Keratinocyte (primary cell): ENCODE results near the gene SPECC1. TPM values are rescaled to one million over a fixed set of nuclear protein-coding genes. Genes with fewer than 3 reads are reported as not detected.

Experiments used
- DNase-seq: peaks from one replicate; pipeline ENCODE4 v3.0.0-alpha.2; 2011; ENCODE audit warnings: low read depth, missing footprints, low spot score
- FAIRE-seq: peaks from 2 replicates; lab custom pipeline; 2011; peaks lifted over from hg19 to GRCh38; lab: Jason Lieb, UNC
- H2AFZ ChIP-seq: 2 replicates; pipeline ENCODE4 v1.6.0; 2012; ENCODE audit warnings: low read length, control low read depth, inconsistent platforms; ENCODE audit not compliant: control insufficient read depth
- H3K27ac ChIP-seq: 2 replicates; pipeline ENCODE4 v1.5.1; 2011; ENCODE audit warnings: low read length; ENCODE audit not compliant: control insufficient read depth, insufficient read depth
- H3K27me3 ChIP-seq: 3 replicates; pipeline ENCODE4 v1.6.0; 2011; ENCODE audit warnings: low read length; ENCODE audit not compliant: control insufficient read depth, insufficient read depth; ENCODE audit errors: extremely low read depth
- H3K36me3 ChIP-seq, 2 experiments: 2 replicates in 1 of 2; 3 replicates in 1 of 2; pipeline ENCODE4 v1.5.1; 2011; ENCODE audit warnings: low read length in 2 of 2, mild to moderate bottlenecking in 1 of 2; ENCODE audit not compliant: control insufficient read depth in 2 of 2, insufficient read depth in 2 of 2; ENCODE audit errors: extremely low read depth in 1 of 2
- H3K4me1 ChIP-seq: 3 replicates; pipeline ENCODE4 v1.5.1; 2011; ENCODE audit warnings: low read length; ENCODE audit not compliant: control insufficient read depth, insufficient read depth; ENCODE audit errors: extremely low read depth
- H3K4me2 ChIP-seq: 3 replicates; pipeline ENCODE4 v1.6.0; 2011; ENCODE audit warnings: low read depth, low read length; ENCODE audit not compliant: control insufficient read depth, insufficient read depth; ENCODE audit errors: extremely low read depth
- H3K4me3 ChIP-seq, 3 experiments: fragments of 200-600 bp in 1 of 3; sonication (generic) in 1 of 3; 2 replicates in 2 of 3; 3 replicates in 1 of 3; pipeline ENCODE4 v1.5.1; 2011 to 2016; ENCODE audit warnings: low read length in 3 of 3, mild to moderate bottlenecking in 3 of 3, control low read depth in 2 of 3, inconsistent platforms in 1 of 3, low read depth in 1 of 3, mixed read lengths in 1 of 3, mixed run types in 1 of 3, moderate library complexity in 1 of 3; ENCODE audit not compliant: control insufficient read depth in 2 of 3, insufficient read depth in 2 of 3; ENCODE audit errors: extremely low read depth in 1 of 3
- H3K79me2 ChIP-seq: 2 replicates; pipeline ENCODE4 v1.6.0; 2012; ENCODE audit warnings: low read length; ENCODE audit not compliant: control insufficient read depth, insufficient read depth
- H3K9ac ChIP-seq: 3 replicates; pipeline ENCODE4 v1.6.0; 2011; ENCODE audit warnings: low read length; ENCODE audit not compliant: control insufficient read depth, insufficient read depth; ENCODE audit errors: extremely low read depth
- H3K9me1 ChIP-seq: 3 replicates; pipeline ENCODE4 v1.6.0; 2011; ENCODE audit warnings: low read length; ENCODE audit not compliant: control insufficient read depth, insufficient read depth; ENCODE audit errors: extremely low read depth
- H3K9me3 ChIP-seq: 2 replicates; pipeline ENCODE4 v1.5.1; 2012; ENCODE audit warnings: low read depth, low read length; ENCODE audit not compliant: control insufficient read depth
- H4K20me1 ChIP-seq: 3 replicates; pipeline ENCODE4 v1.6.0; 2011; ENCODE audit warnings: low read length; ENCODE audit not compliant: control insufficient read depth, insufficient read depth; ENCODE audit errors: extremely low read depth
- CTCF ChIP-seq, 3 experiments: IDR thresholded peaks in 1 of 3; conservative IDR thresholded peaks in 1 of 3; optimal IDR thresholded peaks in 1 of 3; 2 replicates in 2 of 3; 3 replicates in 1 of 3; pipeline versions ENCODE3 to v1.5.1; 2011; ENCODE audit warnings: low read length in 3 of 3, mild to moderate bottlenecking in 3 of 3, moderate library complexity in 2 of 3, control low read depth in 1 of 3, inconsistent platforms in 1 of 3; ENCODE audit not compliant: insufficient read depth in 2 of 3; ENCODE audit errors: extremely low read depth in 1 of 3
- EZH2 ChIP-seq: IDR thresholded peaks from one replicate; pipeline ENCODE4 v1.6.1; 2012; ENCODE audit warnings: inconsistent platforms, mild to moderate bottlenecking, low read length, moderate library complexity
- dilution Hi-C: fragments of 300-500 bp; cut with MboI; formaldehyde crosslinking; loops from one replicate; pipeline ENCODE4 v1.7.0; 2020; ENCODE audit warnings: low sequenced_read_pairs; ENCODE audit not compliant: extremely low pct_ligation_motif_present
- polyA plus RNA-seq, 5 experiments: library from polyadenylated mRNA; depleted of rRNA in 3 of 5; stranded (reverse) in 3 of 5; stranded (forward) in 1 of 5; unstranded in 1 of 5; fragments of >200 nt; gene quantifications; 1 replicate in 1 of 5; 2 replicates in 3 of 5; 3 replicates in 1 of 5; pipeline versions ENCODE4 v1.2.1 to v1.2.3, GENCODE V29; 2011 to 2012; ENCODE audit warnings: missing spikeins in 2 of 5, low read depth in 1 of 5, low replicate concordance in 1 of 5

SPECC1 gene
- polyA plus RNA-seq, 1 donor (not counting 4 experiments of a cell fraction or from before 2014, with no cell fraction given) = 20.9 TPM

- Histone ChIP-seq H4K20me1 (peaks cover 2% of the 10 kb centered on the region), H2AFZ (no peak overlapping the region), H3K27ac (no peak overlapping the region), H3K4me2 (no peak overlapping the region), H3K4me1 (no peaks in the 10 kb centered on the region), H3K27me3 (no peaks in the 10 kb centered on the region), H3K79me2 (no peaks in the 10 kb centered on the region), H3K9me1 (peaks cover 2% of the 10 kb centered on the region), H3K4me3 (no peak overlapping the region), H3K9ac (no peak overlapping the region), H3K36me3 (peaks cover 7 to 8% of the 10 kb centered on the region in 2 experiments), H3K9me3 (no peaks in the 10 kb centered on the region)
- no peak for TF ChIP-seq EZH2
- TF ChIP-seq CTCF (optimal IDR thresholded peaks at IDR 0.05 in 1 of 3, IDR thresholded peaks at IDR 0.05 in 1 of 3, conservative IDR thresholded peaks at IDR 0.05 in 1 of 3; ENCODE audit: extremely low read depth in 1 of 3, insufficient read depth in 2 of 3, low read length in 3 of 3) = no peak
- DNase-seq = no peak
- dilution Hi-C loops = no loop called here
- FAIRE-seq = no peak
These were observed 271.7 kb downstream of the SPECC1 start for GRCh38 chr17:20280851-20281250.

GRCh38 chr17:20281860-20282259, 272.7 kb downstream of the SPECC1 start:
- peaks cover 2% of the 10 kb centered on the region for H4K20me1 ChIP-seq
- no peak overlapping the region for H3K4me2 ChIP-seq
- H3K4me3 ChIP-seq = no peak overlapping the region
- DNase-seq = no peak
- H3K79me2 ChIP-seq = no peaks in the 10 kb centered on the region
- H3K27me3 ChIP-seq = no peaks in the 10 kb centered on the region
- H3K36me3 ChIP-seq = peaks cover 7 to 9% of the 10 kb centered on the region in 2 experiments
- no peak overlapping the region for H2AFZ ChIP-seq
- TF ChIP-seq CTCF (optimal IDR thresholded peaks at IDR 0.05 in 1 of 3, IDR thresholded peaks at IDR 0.05 in 1 of 3, conservative IDR thresholded peaks at IDR 0.05 in 1 of 3; ENCODE audit: extremely low read depth in 1 of 3, insufficient read depth in 2 of 3, low read length in 3 of 3) (no peak), EZH2 (no peak)
- no peak for FAIRE-seq
- no peak overlapping the region for H3K27ac ChIP-seq
- dilution Hi-C loops = no loop called here
- H3K4me1 ChIP-seq = no peaks in the 10 kb centered on the region
- H3K9ac ChIP-seq = no peak overlapping the region
- no peaks in the 10 kb centered on the region for H3K9me3 ChIP-seq
- peaks cover 2% of the 10 kb centered on the region for H3K9me1 ChIP-seq
